ENCODE measurements around the gene ITGB3BP. TPM values are rescaled to one million over a fixed set of nuclear protein-coding genes. Genes with fewer than 3 reads are reported as not detected.
"Not testable (repeated sequence)": the region's sequence is repeated elsewhere in the genome, so short reads cannot be mapped to it uniquely, and the experiment has no call there.

Gene ITGB3BP
- total RNA-seq, 1 donor from 2014 or later = 58.8 TPM

DNA sequence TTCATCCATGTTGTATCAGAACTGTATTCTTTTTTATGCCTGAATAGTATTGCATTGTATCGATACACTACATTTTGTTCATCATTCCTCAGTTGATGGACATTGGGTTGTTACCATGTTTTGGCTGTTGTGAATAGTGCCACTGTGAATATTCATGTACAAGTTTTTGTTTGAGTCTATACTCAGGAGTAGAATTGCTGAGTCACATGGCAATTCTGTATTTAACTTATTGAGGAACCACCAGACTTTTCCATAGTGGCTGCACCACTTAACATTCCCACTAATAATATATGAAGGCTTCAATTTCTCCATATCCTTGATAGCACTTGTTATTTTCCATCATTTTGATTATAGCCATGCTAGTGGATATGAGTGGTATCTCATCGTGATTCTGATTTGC is 99.4 kb downstream of the ITGB3BP start:
- intact Hi-C loops (cut with micrococcal nuclease) = no loop called here

DNA sequence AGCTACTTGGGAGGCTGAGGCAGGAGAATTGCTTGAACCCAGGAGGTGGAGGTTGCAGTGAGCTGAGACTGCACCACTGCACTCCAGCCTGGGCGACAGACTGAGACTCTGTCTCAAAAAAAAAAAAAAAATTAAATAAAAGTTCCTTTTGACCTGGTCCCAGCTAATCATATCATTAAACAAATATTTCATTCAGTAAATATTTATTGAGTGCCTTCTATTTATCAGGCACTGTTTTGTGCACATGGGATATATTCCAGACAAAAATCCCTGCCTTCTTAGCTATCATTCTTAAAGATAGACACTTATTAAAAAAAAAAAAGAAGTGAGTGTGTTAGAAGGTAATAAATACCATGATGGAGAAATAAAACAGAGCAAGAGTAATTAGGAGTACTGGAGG is 102.3 kb downstream of the ITGB3BP start:
- intact Hi-C loops (cut with micrococcal nuclease) = not testable (repeated sequence)

DNA sequence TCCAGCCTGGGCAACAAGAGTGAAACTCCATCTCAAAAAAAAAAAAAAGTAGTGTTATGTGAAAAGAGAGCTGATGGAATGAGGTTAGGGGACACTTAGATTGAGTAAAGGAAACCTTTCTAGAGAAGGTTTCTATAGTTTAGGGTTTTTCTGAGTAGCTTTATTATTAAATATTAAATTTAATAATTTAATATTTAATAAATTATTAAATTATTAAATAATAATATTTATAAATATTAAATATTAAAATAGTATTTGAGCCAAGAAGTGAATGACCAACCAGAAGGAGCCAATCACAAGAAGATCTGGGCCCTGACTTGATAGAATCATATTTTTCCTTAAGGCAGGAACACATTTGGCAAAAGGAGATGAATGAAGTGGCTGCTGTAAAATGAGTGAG is 104.9 kb downstream of the ITGB3BP start:
- intact Hi-C loops (cut with micrococcal nuclease) = no loop called here

DNA sequence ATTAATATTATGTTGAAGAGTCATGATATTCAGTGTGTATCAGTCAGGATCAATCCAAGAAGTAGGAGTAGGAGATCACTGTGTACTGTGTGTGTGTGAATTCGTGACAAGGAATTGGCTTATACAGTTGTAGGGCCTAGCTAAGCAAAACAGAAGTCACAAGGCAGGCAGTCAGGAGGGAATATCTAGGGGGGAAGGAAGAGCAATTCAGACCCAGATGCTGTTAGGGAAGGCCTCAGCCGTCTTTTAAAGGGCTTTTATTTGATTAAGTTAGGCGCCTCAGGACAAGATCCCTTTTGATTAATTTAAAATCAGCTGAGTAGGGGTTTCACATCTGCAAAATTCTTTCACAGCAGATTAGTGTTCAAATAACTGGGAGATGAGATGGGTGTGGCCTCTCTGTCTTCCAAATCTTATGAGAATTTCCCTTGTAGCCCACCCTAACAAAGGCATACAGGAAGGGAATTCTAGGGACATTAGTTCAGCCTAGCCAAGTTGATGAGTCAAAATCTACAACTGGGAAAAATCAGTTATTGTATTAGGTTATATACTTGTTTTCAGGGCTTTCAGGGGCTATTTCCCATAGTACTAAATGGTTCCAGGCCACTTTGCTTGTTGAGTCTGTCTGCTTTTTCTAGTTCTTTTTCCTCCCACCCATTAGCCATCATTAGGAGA is 108.2 kb downstream of the ITGB3BP start:
- intact Hi-C loops (cut with micrococcal nuclease) = no loop called here

DNA sequence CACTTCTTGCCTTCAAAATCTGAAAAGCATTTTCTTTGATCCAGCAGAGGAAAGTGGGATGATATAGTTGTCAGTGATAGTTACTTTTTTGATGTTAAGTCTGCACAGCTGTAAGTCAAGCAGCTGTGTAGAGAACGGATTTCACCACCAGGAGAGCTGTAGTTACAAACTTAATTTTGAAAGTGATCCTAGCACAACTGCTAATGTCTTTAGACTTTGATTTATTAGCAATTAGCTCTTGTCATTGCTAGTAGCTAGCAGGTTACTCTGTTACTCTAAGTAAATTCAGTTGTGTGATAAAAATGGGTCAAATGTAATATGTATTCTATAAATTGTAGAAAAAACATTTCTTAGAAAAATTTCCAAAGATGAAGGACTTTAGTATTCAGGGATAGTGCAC is 109.6 kb downstream of the ITGB3BP start:
- intact Hi-C loops (cut with micrococcal nuclease) = no loop called here

DNA sequence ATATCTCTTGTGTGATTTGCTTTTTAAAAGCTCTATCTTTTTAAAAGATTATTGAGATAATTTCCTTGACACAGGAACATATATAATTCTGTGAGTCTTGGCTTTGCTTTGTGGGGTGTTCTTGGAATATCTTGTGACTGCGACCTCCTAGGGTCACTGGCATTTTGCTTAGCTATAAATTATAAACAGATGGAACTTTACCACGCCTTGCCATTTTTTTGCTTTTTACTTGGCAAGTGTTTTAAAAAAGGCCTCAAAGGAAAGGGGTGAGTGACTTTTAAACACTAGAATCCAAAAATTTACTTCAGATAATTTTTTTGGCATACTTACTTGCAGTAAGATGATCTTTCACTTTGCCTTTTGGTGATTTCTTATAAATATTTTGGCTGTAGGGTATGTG is 112.0 kb downstream of the ITGB3BP start:
- intact Hi-C loops (cut with micrococcal nuclease) = no loop called here

DNA sequence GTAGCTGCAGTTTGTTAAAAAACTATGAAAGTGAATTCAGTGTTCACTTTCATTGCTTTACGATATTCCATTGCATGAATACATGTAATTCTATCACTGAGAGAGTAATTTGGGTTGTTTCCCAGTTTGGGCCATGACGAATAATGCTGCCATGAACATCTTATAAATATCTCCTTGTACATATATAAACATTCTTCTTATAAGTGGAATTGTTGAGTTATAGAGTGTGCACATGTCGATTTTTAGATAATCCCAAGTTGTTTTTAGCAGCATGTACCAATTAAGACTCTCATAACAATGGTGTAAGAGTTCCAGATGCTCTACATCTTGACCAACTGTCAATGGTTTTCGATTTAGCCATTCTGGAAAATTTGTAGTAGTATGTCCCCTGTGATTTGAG is 114.7 kb downstream of the ITGB3BP start:
- intact Hi-C loops (cut with micrococcal nuclease) = no loop called here

DNA sequence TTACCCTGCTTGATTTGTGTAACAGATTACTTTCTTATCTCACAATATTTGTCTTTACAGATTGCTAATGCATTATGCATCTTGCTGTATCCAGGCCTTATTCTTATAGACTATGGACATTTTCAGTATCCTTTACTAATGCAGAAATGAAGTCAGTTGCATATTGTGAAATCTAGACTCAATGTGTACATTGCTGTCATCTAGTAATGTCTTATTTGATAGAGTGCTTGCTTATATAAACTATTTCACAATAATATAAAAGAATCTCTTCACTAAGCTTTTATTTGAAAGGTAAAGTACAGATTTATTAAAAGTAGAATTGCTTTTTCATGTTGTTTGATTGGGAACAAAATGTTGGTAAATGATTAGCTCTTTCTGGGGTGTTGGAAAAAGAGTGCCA is 116.0 kb downstream of the ITGB3BP start:
- intact Hi-C loops (cut with micrococcal nuclease) = no loop called here

DNA sequence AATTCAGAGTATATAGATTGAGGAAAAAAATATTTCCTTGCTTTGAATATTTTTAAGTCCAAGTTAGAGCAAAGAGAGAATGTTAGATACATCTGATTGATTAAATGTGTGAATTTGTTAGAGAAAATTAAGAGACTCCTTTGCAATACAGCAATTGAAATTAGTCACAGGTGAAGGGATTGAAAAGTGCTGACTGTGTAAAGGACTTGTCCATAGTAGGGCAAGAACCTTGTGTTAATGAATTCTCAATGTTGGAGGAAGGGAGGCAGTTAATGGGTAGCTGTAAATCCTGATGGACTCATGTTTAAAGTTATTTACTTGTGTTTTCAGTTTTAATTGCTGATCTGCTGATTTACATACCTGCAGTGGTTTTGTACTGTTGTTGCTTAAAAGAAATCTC is 117.0 kb downstream of the ITGB3BP start:
- intact Hi-C loops (cut with micrococcal nuclease) = no loop called here

DNA sequence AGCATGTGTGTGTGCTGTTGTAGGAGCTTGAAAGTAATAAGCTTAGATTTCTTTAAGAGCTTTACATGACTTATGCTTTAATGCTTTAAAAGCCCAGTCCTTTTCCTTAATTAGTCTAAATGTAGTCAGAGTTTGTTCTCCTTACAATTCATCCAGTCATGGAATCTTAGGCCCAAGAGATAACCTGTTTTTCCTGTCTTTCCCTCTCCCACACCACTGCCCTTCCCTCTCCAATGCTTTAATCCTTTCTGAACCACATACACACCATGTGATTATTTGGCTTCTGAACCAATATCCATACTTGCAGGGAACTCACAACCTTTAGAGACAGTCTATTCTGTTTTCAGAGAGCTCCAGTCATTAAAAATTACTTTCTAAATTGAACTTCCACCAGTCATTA is 118.0 kb downstream of the ITGB3BP start:
- intact Hi-C loops (cut with micrococcal nuclease) = no loop called here

DNA sequence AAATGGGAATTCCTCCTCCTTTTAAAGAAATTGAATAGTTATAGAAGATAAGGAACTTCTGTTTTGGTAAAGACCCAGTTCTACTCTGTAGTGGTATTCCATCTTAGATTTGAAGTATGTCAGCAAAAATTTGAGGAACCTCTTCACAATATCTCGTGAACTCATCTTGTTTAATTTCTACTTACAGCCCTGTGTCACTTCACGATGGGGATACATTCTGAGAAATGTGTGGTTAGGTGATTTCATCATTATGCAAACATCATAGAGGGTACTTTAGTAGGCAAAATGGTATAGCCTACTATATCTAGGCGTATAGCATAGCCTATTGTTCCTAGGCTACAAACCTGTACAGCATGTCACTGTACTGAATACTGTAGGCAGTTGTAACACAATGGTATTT is 119.6 kb downstream of the ITGB3BP start:
- intact Hi-C loops (cut with micrococcal nuclease) = no loop called here

DNA sequence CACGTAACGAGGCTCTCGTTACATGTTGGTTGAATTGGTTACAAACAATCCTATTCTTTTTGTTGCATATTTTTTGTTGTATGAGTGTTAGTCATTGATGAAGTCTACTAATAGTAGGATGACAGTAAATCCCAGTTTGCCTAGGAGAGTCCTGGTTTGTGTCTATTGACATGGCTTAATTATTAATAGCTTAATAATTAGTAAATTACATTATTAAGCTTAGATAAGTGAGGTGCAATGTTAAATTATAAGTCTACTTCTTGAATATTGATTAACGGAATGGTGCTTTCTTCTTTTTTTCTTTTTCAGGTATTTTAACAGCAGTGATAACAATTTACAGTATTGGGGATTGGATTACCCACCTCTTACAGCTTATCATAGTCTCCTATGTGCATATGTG is 121.1 kb downstream of the ITGB3BP start:
- intact Hi-C loops (cut with micrococcal nuclease) = no loop called here

Other genes with a start within 250 kb of the ITGB3BP start
- 0.09 TPM in 1 of 2 replicates, not detected in the other for gene FOXD3, start 200.7 kb downstream of the ITGB3BP start, total RNA-seq
- gene ALG6, start 155.6 kb downstream of the ITGB3BP start, total RNA-seq = 32.0 and 33.1 TPM in 2 replicates
- 7.6 and 9.2 TPM in 2 replicates for gene EFCAB7, start 300 bp upstream of the ITGB3BP start, total RNA-seq
- 49.8 and 50.9 TPM in 2 replicates for gene PGM1, start 70.2 kb upstream of the ITGB3BP start, total RNA-seq